HEK293 (cell line): ENCODE data around the gene KLF16.
A peak's percentile ranks its signal among the peaks of the same experiment; 100 is the strongest.

ENCODE experiments used
- CTCF ChIA-PET: fragments of 350-600 bp; formaldehyde crosslinking; extraction: SDS; loops from one replicate; lab custom pipeline; 2021; ENCODE audit warnings: antibody characterized with exemption; lab: Yijun Ruan, JAX
- POLR2A ChIA-PET: fragments of 300-600 bp; formaldehyde crosslinking; extraction: SDS; loops from one replicate; lab custom pipeline; 2020; ENCODE audit warnings: antibody characterized with exemption, inconsistent platforms; lab: Yijun Ruan, JAX
- H3K27ac ChIP-seq: fragments of 200-500 bp; sonication (Bioruptor generic); 2 replicates; pipeline ENCODE4 v1.5.1; 2014; ENCODE audit warnings: low read depth, low read length, control low read depth, inconsistent platforms; ENCODE audit errors: extremely low read depth
- H3K36me3 ChIP-seq, 2 experiments: fragments of 200-500 bp in 1 of 2; sonication (Bioruptor generic) in 1 of 2; 1 replicate in 1 of 2; 2 replicates in 1 of 2; pipeline ENCODE4 v1.5.1; 2014 to 2017; ENCODE audit warnings: inconsistent platforms in 2 of 2, low read length in 2 of 2; ENCODE audit not compliant: control insufficient read depth in 2 of 2, insufficient read depth in 1 of 2
- H3K4me1 ChIP-seq: fragments of 200-500 bp; sonication (Bioruptor generic); 2 replicates; pipeline ENCODE4 v1.5.1; 2014; ENCODE audit warnings: mild to moderate bottlenecking, low read length, inconsistent platforms; ENCODE audit not compliant: control insufficient read depth, insufficient read depth
- H3K4me3 ChIP-seq: 2 replicates; pipeline ENCODE4 v1.5.1; 2011; ENCODE audit warnings: low read depth, mild to moderate bottlenecking, control low read depth, low read length, moderate library complexity
- H3K9me3 ChIP-seq: fragments of 200-500 bp; sonication (Bioruptor generic); 2 replicates; pipeline ENCODE4 v1.5.1; 2014; ENCODE audit warnings: low read depth, low read length, inconsistent platforms; ENCODE audit not compliant: control insufficient read depth, insufficient read depth
- EGR2 ChIP-seq: fragments of 450-650 bp; formaldehyde crosslinking; IDR thresholded peaks from 2 replicates; pipeline ENCODE4 v1.5.1; 2016; ENCODE audit warnings: low read depth, missing biosample characterization, missing genetic modification characterization
- FEZF1 ChIP-seq: fragments of 450-650 bp; formaldehyde crosslinking; IDR thresholded peaks from 2 replicates; pipeline ENCODE4 v1.5.1; 2016; ENCODE audit warnings: missing biosample characterization, missing genetic modification characterization
- IKZF3 ChIP-seq: fragments of 450-650 bp; IDR thresholded peaks from 2 replicates; pipeline ENCODE4 v1.5.0; 2018; ENCODE audit warnings: missing biosample characterization, mild to moderate bottlenecking, missing genetic modification characterization, moderate library complexity
- MZF1 ChIP-seq: fragments of 450-650 bp; formaldehyde crosslinking; IDR thresholded peaks from 2 replicates; pipeline ENCODE4 v1.5.1; 2017; ENCODE audit warnings: missing biosample characterization, missing genetic modification characterization, borderline replicate concordance
- PRDM10 ChIP-seq: fragments of 450-650 bp; formaldehyde crosslinking; IDR thresholded peaks from 2 replicates; pipeline ENCODE4 v1.5.1; 2016; ENCODE audit warnings: missing biosample characterization, missing genetic modification characterization
- SCRT1 ChIP-seq: fragments of 450-650 bp; formaldehyde crosslinking; IDR thresholded peaks from 2 replicates; pipeline ENCODE4 v1.5.1; 2016; ENCODE audit warnings: missing biosample characterization, missing genetic modification characterization, borderline replicate concordance
- SP2 ChIP-seq: fragments of 450-650 bp; formaldehyde crosslinking; IDR thresholded peaks from 2 replicates; pipeline ENCODE4 v1.5.1; 2016; ENCODE audit warnings: missing biosample characterization, missing genetic modification characterization
- ZEB2 ChIP-seq: fragments of 450-650 bp; formaldehyde crosslinking; IDR thresholded peaks from 2 replicates; pipeline ENCODE4 v1.5.1; 2016; ENCODE audit warnings: missing biosample characterization, missing genetic modification characterization
- ZFHX2 ChIP-seq: fragments of 450-650 bp; formaldehyde crosslinking; conservative IDR thresholded peaks from 2 replicates; pipeline ENCODE4 v1.5.1; 2016; ENCODE audit warnings: missing biosample characterization, missing genetic modification characterization
- ZNF157 ChIP-seq: fragments of 450-650 bp; formaldehyde crosslinking; IDR thresholded peaks from 2 replicates; pipeline ENCODE4 v1.5.1; 2016; ENCODE audit warnings: missing biosample characterization, missing genetic modification characterization
- ZNF184 ChIP-seq: fragments of 450-650 bp; IDR thresholded peaks from 2 replicates; pipeline ENCODE4 v1.5.1; 2018; ENCODE audit warnings: missing biosample characterization, mild to moderate bottlenecking, missing genetic modification characterization
- ZNF19 ChIP-seq: fragments of 450-650 bp; formaldehyde crosslinking; IDR thresholded peaks from 2 replicates; pipeline ENCODE4; 2016; ENCODE audit warnings: missing biosample characterization, missing genetic modification characterization, low read depth
- ZNF221 ChIP-seq: fragments of 450-650 bp; formaldehyde crosslinking; IDR thresholded peaks from 2 replicates; pipeline ENCODE4 v1.5.1; 2017; ENCODE audit warnings: missing biosample characterization, missing genetic modification characterization, borderline replicate concordance
- ZNF302 ChIP-seq: fragments of 450-650 bp; formaldehyde crosslinking; IDR thresholded peaks from 2 replicates; pipeline ENCODE4 v1.5.1; 2016; ENCODE audit warnings: missing biosample characterization, missing genetic modification characterization, low read depth
- ZNF416 ChIP-seq: fragments of 450-650 bp; formaldehyde crosslinking; IDR thresholded peaks from 2 replicates; pipeline ENCODE4 v1.5.1; 2016; ENCODE audit warnings: missing biosample characterization, missing genetic modification characterization
- ZNF423 ChIP-seq: fragments of 450-650 bp; formaldehyde crosslinking; IDR thresholded peaks from 2 replicates; pipeline ENCODE4 v1.5.1; 2016; ENCODE audit warnings: missing biosample characterization, missing genetic modification characterization
- ZNF473 ChIP-seq: fragments of 450-650 bp; formaldehyde crosslinking; IDR thresholded peaks from 2 replicates; pipeline ENCODE4 v1.5.1; 2017; ENCODE audit warnings: missing biosample characterization, missing genetic modification characterization
- ZNF600 ChIP-seq: fragments of 450-650 bp; formaldehyde crosslinking; IDR thresholded peaks from 2 replicates; pipeline ENCODE4 v1.5.1; 2016; ENCODE audit warnings: missing biosample characterization, missing genetic modification characterization
- ZNF621 ChIP-seq: fragments of 450-650 bp; formaldehyde crosslinking; IDR thresholded peaks from 2 replicates; pipeline ENCODE4 v1.5.1; 2017; ENCODE audit warnings: missing biosample characterization, missing genetic modification characterization
- ZNF626 ChIP-seq: fragments of 450-650 bp; sonication (Bioruptor Pico); formaldehyde crosslinking; IDR thresholded peaks from 2 replicates; pipeline ENCODE4 v1.5.1; 2018; ENCODE audit warnings: missing biosample characterization, missing genetic modification characterization, inconsistent platforms
- ZNF704 ChIP-seq: fragments of 450-650 bp; formaldehyde crosslinking; IDR thresholded peaks from 2 replicates; pipeline ENCODE4 v1.5.1; 2016; ENCODE audit warnings: missing biosample characterization, missing genetic modification characterization
- ZNF837 ChIP-seq: fragments of 450-650 bp; formaldehyde crosslinking; IDR thresholded peaks from 2 replicates; pipeline ENCODE4 v1.5.1; 2016; ENCODE audit warnings: missing biosample characterization, missing genetic modification characterization
- ZNF843 ChIP-seq: fragments of 450-650 bp; formaldehyde crosslinking; IDR thresholded peaks from 2 replicates; pipeline ENCODE4 v1.5.1; 2016; ENCODE audit warnings: missing biosample characterization, missing genetic modification characterization
- TF ChIP-seq, protein P1 (sequence below): fragments of 450-650 bp; IDR thresholded peaks from 2 replicates; pipeline ENCODE4 v1.5.1; 2018; ENCODE audit warnings: missing biosample characterization, mild to moderate bottlenecking, missing genetic modification characterization
- TF ChIP-seq, protein P2 (sequence below): IDR thresholded peaks from 2 replicates; pipeline ENCODE4 v1.6.1; 2011; ENCODE audit warnings: mild to moderate bottlenecking, low read depth, low read length, borderline replicate concordance
- TF ChIP-seq, protein P3 (sequence below): fragments of 450-650 bp; formaldehyde crosslinking; IDR thresholded peaks from 2 replicates; pipeline ENCODE4 v1.5.1; 2016; ENCODE audit warnings: missing biosample characterization, missing genetic modification characterization
- TF ChIP-seq, protein P4 (sequence below): fragments of 450-650 bp; formaldehyde crosslinking; IDR thresholded peaks from 2 replicates; pipeline ENCODE4 v1.5.1; 2016; ENCODE audit warnings: missing biosample characterization, missing genetic modification characterization

KLF16 gene

GRCh38 chr19:1874554-1875185, 11.3 kb upstream of the KLF16 start (continued):
- TF ChIP-seq, protein P1, sequence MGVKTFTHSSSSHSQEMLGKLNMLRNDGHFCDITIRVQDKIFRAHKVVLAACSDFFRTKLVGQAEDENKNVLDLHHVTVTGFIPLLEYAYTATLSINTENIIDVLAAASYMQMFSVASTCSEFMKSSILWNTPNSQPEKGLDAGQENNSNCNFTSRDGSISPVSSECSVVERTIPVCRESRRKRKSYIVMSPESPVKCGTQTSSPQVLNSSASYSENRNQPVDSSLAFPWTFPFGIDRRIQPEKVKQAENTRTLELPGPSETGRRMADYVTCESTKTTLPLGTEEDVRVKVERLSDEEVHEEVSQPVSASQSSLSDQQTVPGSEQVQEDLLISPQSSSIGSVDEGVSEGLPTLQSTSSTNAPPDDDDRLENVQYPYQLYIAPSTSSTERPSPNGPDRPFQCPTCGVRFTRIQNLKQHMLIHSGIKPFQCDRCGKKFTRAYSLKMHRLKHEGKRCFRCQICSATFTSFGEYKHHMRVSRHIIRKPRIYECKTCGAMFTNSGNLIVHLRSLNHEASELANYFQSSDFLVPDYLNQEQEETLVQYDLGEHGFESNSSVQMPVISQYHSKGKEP (tag by site-specific recombination): no peak
- TF ChIP-seq MZF1 (tag by site-specific recombination) (no peak), ZNF621 (tag by site-specific recombination) (no peak), ZNF423 (tag by site-specific recombination) (no peak), FEZF1 (tag by site-specific recombination) (peak; percentile 59), ZFHX2 (tag by site-specific recombination) (peak; percentile 53), SCRT1 (tag by site-specific recombination) (no peak), ZNF416 (tag by site-specific recombination) (no peak), ZNF837 (tag by site-specific recombination) (no peak), SP2 (tag by site-specific recombination) (peak; percentile 50), ZNF473 (tag by site-specific recombination) (no peak), ZNF626 (tag by site-specific recombination) (no peak), ZNF221 (no peak), ZNF19 (tag by site-specific recombination) (no peak), ZNF184 (no peak), EGR2 (peak; percentile 36; the same call in 1 of the 2 replicates)
- TF ChIP-seq, protein P2, sequence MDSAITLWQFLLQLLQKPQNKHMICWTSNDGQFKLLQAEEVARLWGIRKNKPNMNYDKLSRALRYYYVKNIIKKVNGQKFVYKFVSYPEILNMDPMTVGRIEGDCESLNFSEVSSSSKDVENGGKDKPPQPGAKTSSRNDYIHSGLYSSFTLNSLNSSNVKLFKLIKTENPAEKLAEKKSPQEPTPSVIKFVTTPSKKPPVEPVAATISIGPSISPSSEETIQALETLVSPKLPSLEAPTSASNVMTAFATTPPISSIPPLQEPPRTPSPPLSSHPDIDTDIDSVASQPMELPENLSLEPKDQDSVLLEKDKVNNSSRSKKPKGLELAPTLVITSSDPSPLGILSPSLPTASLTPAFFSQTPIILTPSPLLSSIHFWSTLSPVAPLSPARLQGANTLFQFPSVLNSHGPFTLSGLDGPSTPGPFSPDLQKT: no peak

- peak overlapping the region; percentile 33 for H3K27ac ChIP-seq
- POLR2A ChIA-PET: interaction anchor here (0.5 to 2.8 kb wide), 3 partner anchors 9 to 354 kb away, joined by 3 to 22 read pairs (median 18); partner anchors contain the start of gene ABHD17A
- peaks cover 10% of the 10 kb centered on the region for H3K4me1 ChIP-seq
- peaks cover 0 to 18% of the 10 kb centered on the region in 2 experiments; a peak in 2 of 3 replicates for H3K36me3 ChIP-seq
- H3K4me3 ChIP-seq: peak overlapping the region; percentile 11; the same call in 1 of the 2 replicates
- H3K9me3 ChIP-seq: no peaks in the 10 kb centered on the region
- CTCF ChIA-PET: interaction anchor here (1.4 kb wide), 1 partner anchor 201 kb away, joined by 3 read pairs; no protein-coding TSS in a partner anchor
- TF ChIP-seq IKZF3 (tag by site-specific recombination): peak; percentile 86
- no peak for TF ChIP-seq ZEB2 (tag by site-specific recombination)
- no peak for TF ChIP-seq ZNF157
- TF ChIP-seq, protein P3, sequence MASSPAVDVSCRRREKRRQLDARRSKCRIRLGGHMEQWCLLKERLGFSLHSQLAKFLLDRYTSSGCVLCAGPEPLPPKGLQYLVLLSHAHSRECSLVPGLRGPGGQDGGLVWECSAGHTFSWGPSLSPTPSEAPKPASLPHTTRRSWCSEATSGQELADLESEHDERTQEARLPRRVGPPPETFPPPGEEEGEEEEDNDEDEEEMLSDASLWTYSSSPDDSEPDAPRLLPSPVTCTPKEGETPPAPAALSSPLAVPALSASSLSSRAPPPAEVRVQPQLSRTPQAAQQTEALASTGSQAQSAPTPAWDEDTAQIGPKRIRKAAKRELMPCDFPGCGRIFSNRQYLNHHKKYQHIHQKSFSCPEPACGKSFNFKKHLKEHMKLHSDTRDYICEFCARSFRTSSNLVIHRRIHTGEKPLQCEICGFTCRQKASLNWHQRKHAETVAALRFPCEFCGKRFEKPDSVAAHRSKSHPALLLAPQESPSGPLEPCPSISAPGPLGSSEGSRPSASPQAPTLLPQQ (tag by site-specific recombination): no peak
- no peak for TF ChIP-seq ZNF843 (tag by site-specific recombination)
- TF ChIP-seq ZNF600 (tag by site-specific recombination): peak; percentile 92; the same call in 1 of the 2 replicates
- TF ChIP-seq, protein P4, sequence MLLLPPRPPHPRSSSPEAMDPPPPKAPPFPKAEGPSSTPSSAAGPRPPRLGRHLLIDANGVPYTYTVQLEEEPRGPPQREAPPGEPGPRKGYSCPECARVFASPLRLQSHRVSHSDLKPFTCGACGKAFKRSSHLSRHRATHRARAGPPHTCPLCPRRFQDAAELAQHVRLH (tag by site-specific recombination): no peak
- no peak for TF ChIP-seq ZNF302 (tag by site-specific recombination)
- no peak for TF ChIP-seq ZNF704 (tag by site-specific recombination)
- TF ChIP-seq PRDM10 (tag by site-specific recombination): peak; percentile 89
Observed at GRCh38 chr19:1873524-1874473, 10.4 kb upstream of the KLF16 start.
